Occipital lobe (tissue), 2 donors: ENCODE data around the gene MOCS3. TPM values are rescaled to one million over a fixed set of nuclear protein-coding genes. Genes with fewer than 3 reads are reported as not detected.

Source experiments
- DNase-seq: peaks from one replicate; lab custom pipeline; 2025; lab: John Stamatoyannopoulos, UW
- total RNA-seq: library from RNA; depleted of rRNA; stranded (reverse); fragments of >200 nt; gene quantifications from one replicate; pipeline ENCODE4 v1.2.3, GENCODE V29; 2014

The MOCS3 gene
- total RNA-seq, 1 donor from 2014 or later, result 10.3 TPM

DNA sequence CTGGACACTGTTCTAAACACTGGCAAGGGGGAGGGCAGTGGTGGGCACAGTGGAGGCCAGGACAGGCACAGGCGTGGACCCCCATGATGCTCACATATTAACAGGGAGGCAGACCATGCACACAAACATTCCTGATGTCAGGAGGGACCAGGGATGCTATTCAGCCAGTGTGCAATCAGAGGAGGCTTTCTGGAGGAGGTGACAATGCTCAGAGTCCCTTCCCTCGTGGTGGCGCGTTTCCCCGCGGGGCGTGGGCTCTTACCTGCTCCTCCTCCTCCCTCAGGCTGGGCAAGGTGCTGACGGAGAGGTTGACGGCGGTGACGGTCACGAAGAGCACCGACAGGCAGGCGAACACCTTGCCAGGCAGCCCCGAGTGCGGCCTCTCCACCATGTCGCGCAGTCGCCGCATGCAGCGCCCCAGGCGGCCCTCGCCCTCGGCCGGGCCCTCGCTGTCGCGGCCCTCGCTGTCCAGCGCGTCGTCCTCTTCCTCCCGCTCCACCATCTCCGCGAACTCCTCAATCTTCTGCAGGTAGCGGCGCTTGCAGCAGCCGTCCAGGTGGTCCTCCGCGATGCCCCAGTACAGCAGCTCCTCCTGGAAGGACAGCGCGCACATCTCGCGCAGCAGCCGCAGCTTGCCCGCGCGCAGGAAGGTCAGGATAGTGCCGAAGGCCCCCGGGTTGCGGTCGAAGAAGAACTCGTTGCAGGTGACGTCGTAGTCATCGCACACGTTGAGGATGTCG, 50.9 kb downstream of the MOCS3 start:
- DNase-seq, result no peak

DNA sequence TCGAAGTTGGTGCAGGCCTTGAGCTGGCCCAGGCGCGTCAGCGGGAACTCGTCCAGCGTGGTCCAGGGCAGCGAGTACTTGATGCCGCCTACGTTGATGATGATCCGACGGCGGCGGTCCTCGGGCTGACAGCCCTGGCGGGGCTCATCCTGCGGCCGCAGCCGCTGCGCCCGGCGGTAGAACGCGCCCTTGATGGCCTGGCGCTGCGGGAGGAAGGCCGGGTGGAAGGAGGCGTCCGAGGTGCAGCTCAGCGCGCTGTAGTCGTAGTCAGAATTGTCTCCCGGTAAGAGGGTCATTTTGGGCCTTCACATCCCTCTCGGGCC, 51.4 kb downstream of the MOCS3 start:
- no peak for DNase-seq

DNA sequence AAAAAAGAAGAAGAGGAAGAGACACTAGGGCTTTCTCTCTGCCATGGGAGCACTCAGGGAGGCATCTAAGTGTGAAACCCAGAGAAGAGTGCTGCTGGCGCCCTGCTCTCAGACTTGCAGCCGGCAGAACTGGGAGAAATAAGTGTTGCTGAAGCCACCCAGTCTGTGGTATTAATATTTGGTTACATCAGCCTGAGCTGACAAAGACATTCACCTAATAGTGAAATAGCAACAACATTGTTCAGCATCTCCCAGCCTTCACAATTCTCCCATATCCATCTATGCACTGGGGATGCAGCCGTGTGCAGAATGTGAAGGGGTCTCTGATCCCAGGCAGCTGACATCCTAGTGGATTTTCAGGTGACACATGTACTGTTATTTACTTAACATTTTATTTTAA, 52.3 kb downstream of the MOCS3 start:
- no peak for DNase-seq

DNA sequence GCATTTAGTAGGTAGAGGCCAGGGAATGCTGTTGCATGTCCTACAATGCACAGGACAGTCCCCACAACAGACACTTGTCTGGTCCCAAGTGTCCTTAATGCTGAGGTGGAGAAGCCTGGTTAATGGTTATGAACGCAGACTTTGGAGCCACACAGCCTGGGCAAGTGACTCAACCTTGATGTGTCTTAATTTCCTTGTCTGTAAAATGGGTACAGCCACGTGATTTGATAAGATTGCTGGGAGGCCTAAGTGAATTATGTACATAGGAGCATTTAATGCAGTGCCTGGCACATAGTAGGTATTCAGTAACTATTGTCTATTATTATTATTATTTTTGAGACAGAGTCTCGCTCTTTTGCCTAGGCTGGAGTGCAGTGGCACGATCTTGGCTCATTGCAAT, 52.9 kb downstream of the MOCS3 start:
- DNase-seq, result no peak

DNA sequence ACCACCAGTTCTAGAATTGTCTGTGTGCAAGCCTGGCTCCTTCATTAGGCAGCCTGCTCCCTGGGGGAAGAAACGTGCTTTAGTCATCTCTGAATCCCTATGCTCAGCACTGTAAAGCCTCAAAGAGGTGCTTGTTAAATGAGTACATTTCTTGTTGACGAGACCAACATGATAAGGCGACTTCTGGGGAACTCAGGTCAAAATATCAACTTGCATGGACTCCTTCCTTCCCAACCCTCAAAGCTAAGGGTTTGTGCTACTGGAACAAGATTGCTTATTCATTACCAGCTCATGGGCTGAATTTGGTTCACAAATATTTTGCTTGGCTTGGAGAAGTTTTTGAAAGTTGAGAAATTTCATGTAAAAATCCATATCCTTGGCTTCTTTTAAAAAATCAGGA, 53.7 kb downstream of the MOCS3 start:
- no peak for DNase-seq

Other genes starting within 250 kb of the MOCS3 start
- gene PARD6B, start 227.2 kb upstream of the MOCS3 start, total RNA-seq, result 17.5 TPM
- 9.8 TPM for gene BCAS4, start 163.8 kb upstream of the MOCS3 start, total RNA-seq
- gene ADNP, start 27.4 kb upstream of the MOCS3 start, total RNA-seq, result 75.5 TPM
- 42.6 TPM for gene DPM1, start 286 bp upstream of the MOCS3 start, total RNA-seq
- gene KCNG1, start 64.3 kb downstream of the MOCS3 start, total RNA-seq, result 41.3 TPM